Measurements from ENCODE around the gene ADAT3.

Gene ADAT3

GRCh38 chr19:1909761-1910080 is 4.5 kb downstream of the ADAT3 start:
- no peak overlapping the region for H3K27ac ChIP-seq
- DNase-seq (ENCODE audit: low read depth, low spot score), result no peak

- no peak for DNase-seq (ENCODE audit: low read depth, low spot score)
Observed at GRCh38 chr19:1910177-1910576, 5.0 kb downstream of the ADAT3 start.

GRCh38 chr19:1911098-1911497 is 5.9 kb downstream of the ADAT3 start:
- H3K27ac ChIP-seq, result no peak overlapping the region
- DNase-seq (ENCODE audit: low read depth, low spot score), result no peak

More at GRCh38 chr19:1910177-1910576, 5.0 kb downstream of the ADAT3 start:
- H3K27ac ChIP-seq, result no peak overlapping the region

GRCh38 chr19:1911995-1912394 is 6.8 kb downstream of the ADAT3 start:
- no peak overlapping the region for H3K27ac ChIP-seq
- no peak for DNase-seq (ENCODE audit: low read depth, low spot score)

- no peak overlapping the region for H3K27ac ChIP-seq
Observed at GRCh38 chr19:1912760-1913505, 7.7 kb downstream of the ADAT3 start.

DNA sequence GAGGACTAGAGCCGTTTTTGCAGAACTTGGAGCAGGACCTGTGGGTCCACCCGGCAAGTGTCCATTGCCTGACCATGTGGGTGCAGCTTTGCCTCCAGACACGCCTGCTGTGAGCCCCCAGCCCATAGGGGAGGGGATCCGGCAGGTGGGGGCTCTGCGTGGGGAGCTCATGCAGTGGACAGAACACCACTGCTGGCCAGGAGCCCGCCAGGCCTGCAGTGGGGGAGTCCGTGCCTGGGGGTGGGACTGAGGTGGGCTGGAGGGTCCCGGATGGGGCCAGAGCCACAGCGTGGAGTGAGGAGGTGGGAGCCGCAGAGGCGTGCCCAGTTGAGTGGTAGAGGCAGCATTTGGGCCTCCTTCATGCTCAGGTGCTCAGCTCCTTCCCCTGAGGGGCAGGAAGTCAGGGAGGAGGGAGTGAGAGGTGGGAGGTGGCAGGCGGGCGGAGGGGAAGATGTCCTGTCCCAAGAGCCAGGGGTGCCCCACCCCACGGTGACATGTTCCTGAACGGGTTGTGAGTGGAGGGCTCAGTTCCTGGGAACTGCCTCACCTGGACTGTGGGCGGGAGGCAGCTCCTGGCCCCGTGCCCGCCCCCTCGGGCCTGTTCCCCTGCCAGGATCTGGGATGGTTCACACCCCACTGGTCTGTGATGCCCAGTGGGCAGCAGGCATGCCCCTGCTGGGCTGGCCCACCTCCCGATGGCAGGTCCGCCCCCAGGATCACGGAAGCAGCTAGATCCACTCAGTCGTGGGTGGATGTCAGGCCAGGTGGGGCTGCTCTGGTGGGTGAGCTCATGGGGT is 8.8 kb downstream of the ADAT3 start:
- H3K27ac ChIP-seq, result no peak overlapping the region
- no peak for DNase-seq (ENCODE audit: low read depth, low spot score)

More at GRCh38 chr19:1912760-1913505, 7.7 kb downstream of the ADAT3 start:
- no peak for DNase-seq (ENCODE audit: low read depth, low spot score)

DNA sequence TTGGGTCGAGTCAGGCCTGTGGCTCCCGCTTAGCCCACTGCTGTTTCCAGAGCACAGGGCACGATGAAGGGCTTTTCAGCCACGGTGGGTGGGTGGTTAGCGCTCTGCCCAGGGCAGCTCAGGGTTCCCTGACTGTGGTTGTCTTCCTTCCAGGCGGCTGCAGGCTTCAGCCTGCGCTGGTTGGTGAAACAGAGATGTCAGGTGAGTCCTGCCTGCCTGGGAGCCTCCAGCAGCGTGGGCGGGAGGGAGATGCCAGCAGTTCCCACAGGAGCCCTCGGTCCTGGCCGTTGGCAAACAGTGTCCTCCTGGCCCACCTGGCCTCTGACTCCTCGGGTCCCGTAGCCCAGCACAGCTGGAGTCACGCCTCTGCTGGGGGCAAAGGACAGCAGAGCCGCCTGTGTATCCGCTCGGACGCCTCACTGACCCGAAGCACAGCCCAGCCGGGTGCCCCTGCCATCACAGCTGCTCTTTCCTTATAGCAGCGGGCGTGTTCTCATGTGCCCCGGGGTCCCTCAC is 9.7 kb downstream of the ADAT3 start:
- H3K27ac ChIP-seq, result no peak overlapping the region
- no peak for DNase-seq (ENCODE audit: low read depth, low spot score)

GRCh38 chr19:1917146-1917545 is 11.9 kb downstream of the ADAT3 start:
- no peak overlapping the region for H3K27ac ChIP-seq
- no peak for DNase-seq (ENCODE audit: low read depth, low spot score)

GRCh38 chr19:1917926-1918325 is 12.7 kb downstream of the ADAT3 start:
- no peak for DNase-seq (ENCODE audit: low read depth, low spot score)
- no peak overlapping the region for H3K27ac ChIP-seq

- no peak for DNase-seq (ENCODE audit: low read depth, low spot score)
- no peak overlapping the region for H3K27ac ChIP-seq
Observed at GRCh38 chr19:1918975-1919374, 13.8 kb downstream of the ADAT3 start.

DNA sequence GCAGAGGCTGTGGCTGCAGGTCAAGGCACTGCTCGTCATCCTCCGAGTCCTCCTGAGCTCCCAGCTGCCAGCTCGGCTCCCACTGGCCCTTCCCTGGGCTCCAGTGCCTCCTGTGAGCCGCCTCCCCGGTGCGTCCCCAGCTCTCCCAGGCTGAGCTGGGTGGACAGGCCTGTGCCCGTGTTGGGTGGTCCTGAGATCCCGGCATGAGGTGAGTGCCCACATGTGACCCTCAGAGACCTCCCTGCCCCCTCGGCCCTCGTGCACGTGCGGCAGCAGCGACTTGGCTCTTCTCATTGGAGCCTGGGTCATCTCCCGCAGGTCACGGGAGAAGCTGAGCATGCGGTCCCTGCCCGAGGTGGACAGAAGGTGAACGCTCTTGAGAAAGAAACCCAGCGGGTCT is 15.4 kb downstream of the ADAT3 start:
- DNase-seq (ENCODE audit: low read depth, low spot score), result no peak
- H3K27ac ChIP-seq, result no peak overlapping the region

GRCh38 chr19:1921326-1921725 is 16.1 kb downstream of the ADAT3 start:
- no peak overlapping the region for H3K27ac ChIP-seq
- no peak for DNase-seq (ENCODE audit: low read depth, low spot score)

- H3K27ac ChIP-seq, result no peak overlapping the region
- DNase-seq (ENCODE audit: low read depth, low spot score), result no peak
Observed at GRCh38 chr19:1921825-1922224, 16.6 kb downstream of the ADAT3 start.

GRCh38 chr19:1922803-1923202 is 17.6 kb downstream of the ADAT3 start:
- DNase-seq (ENCODE audit: low read depth, low spot score), result no peak

DNA sequence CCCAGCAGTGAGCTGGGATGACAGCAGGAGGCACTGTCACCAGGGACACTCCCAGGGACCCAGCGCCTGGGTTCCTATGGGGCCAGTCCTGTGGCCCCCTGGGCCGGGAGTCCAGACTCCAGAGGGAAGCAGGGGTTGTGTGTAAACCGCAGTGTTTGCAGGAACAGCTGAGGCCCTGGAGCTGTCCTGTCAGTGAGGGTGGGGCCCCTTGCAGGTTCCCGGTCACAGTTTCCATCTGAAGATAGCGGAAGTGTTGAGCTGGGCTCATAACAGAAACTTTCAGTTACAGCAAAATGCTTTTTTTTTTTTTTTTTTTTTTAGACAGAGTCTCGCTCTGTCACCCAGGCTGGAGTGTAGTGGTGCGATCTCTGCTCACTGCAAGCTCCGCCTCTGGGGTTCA is 18.1 kb downstream of the ADAT3 start:
- DNase-seq (ENCODE audit: low read depth, low spot score), result no peak
- H3K27ac ChIP-seq, result no peak overlapping the region

More at GRCh38 chr19:1922803-1923202, 17.6 kb downstream of the ADAT3 start:
- H3K27ac ChIP-seq, result no peak overlapping the region

GRCh38 chr19:1924320-1924961 is 19.2 kb downstream of the ADAT3 start:
- no peak for DNase-seq (ENCODE audit: low read depth, low spot score)
- H3K27ac ChIP-seq, result no peak overlapping the region

GRCh38 chr19:1925544-1925943 is 20.3 kb downstream of the ADAT3 start:
- no peak for DNase-seq (ENCODE audit: low read depth, low spot score)
- H3K27ac ChIP-seq, result no peak overlapping the region

- DNase-seq (ENCODE audit: low read depth, low spot score), result no peak
- H3K27ac ChIP-seq, result no peak overlapping the region
Observed at GRCh38 chr19:1929021-1929742, 24.0 kb downstream of the ADAT3 start.

DNA sequence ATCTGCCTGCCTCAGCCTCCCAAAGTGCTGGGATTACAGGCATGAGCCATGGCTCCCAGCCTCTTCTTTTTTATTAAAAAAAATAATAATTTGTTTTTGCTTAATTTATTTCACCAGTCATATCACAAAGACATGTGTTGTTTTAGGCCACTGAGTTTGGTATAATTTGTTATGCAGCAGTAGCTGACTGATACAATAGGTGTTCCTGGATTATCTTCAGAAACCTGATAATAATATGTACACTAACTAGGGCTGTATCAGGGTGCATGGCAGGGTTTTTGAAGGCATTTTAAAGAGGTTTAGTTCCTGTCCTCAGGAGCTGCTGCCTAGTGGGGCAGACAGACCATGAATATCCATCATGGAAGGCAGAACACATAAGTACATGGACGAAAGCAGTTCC is 26.2 kb downstream of the ADAT3 start:
- DNase-seq (ENCODE audit: low read depth, low spot score), result no peak
- H3K27ac ChIP-seq, result no peak overlapping the region

GRCh38 chr19:1932395-1932794 is 27.2 kb downstream of the ADAT3 start:
- H3K27ac ChIP-seq, result no peak overlapping the region
- DNase-seq (ENCODE audit: low read depth, low spot score), result no peak

Data from epithelial cell of prostate (primary cell).